Measurements from ENCODE around the gene HEPACAM.

GRCh38 chr11:124983674-124984511 lies 48.0 kb upstream of the HEPACAM start:
- no peak for TF ChIP-seq TOX (CRISPR knock-in tag; IDR thresholded peaks at IDR 0.05; ENCODE audit: borderline replicate concordance)
- no peak for TF ChIP-seq RARB (CRISPR knock-in tag; IDR thresholded peaks at IDR 0.05)
- TF ChIP-seq BACH2 (CRISPR knock-in tag; IDR thresholded peaks at IDR 0.05; ENCODE audit: borderline replicate concordance): no peak
- no peak for TF ChIP-seq SNAI2 (CRISPR knock-in tag; IDR thresholded peaks at IDR 0.05)
- TF ChIP-seq CREB5 (CRISPR knock-in tag; IDR thresholded peaks at IDR 0.05; ENCODE audit: low read depth): no peak
- TF ChIP-seq ZFP3 (CRISPR knock-in tag; IDR thresholded peaks at IDR 0.05): no peak
- TF ChIP-seq ZC3H10 (CRISPR knock-in tag; IDR thresholded peaks at IDR 0.05): no peak
- no peak for TF ChIP-seq CSDC2 (CRISPR knock-in tag; IDR thresholded peaks at IDR 0.05)
- TF ChIP-seq ZNF8 (CRISPR knock-in tag; IDR thresholded peaks at IDR 0.05): no peak
- no peak for TF ChIP-seq GLIS3 (CRISPR knock-in tag; IDR thresholded peaks at IDR 0.05)
- TF ChIP-seq, protein P1, sequence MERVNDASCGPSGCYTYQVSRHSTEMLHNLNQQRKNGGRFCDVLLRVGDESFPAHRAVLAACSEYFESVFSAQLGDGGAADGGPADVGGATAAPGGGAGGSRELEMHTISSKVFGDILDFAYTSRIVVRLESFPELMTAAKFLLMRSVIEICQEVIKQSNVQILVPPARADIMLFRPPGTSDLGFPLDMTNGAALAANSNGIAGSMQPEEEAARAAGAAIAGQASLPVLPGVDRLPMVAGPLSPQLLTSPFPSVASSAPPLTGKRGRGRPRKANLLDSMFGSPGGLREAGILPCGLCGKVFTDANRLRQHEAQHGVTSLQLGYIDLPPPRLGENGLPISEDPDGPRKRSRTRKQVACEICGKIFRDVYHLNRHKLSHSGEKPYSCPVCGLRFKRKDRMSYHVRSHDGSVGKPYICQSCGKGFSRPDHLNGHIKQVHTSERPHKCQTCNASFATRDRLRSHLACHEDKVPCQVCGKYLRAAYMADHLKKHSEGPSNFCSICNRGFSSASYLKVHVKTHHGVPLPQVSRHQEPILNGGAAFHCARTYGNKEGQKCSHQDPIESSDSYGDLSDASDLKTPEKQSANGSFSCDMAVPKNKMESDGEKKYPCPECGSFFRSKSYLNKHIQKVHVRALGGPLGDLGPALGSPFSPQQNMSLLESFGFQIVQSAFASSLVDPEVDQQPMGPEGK (CRISPR knock-in tag; IDR thresholded peaks at IDR 0.05; ENCODE audit: borderline replicate concordance): no peak
